ENCODE results near the gene AMBRA1.

- TF ChIP-seq POLR2AphosphoS5 (IDR thresholded peaks at IDR 0.05) = no peak
- TF ChIP-seq CTCF (IDR thresholded peaks at IDR 0.05; ENCODE audit: poor library complexity, severe bottlenecking) = no peak
- no peak for TF ChIP-seq MXI1 (conservative IDR thresholded peaks at IDR 0.05; ENCODE audit: poor library complexity, severe bottlenecking)
- TF ChIP-seq EP300 (conservative IDR thresholded peaks at IDR 0.05; ENCODE audit: poor library complexity, severe bottlenecking) = no peak
- TF ChIP-seq TAF1 (IDR thresholded peaks at IDR 0.05; ENCODE audit: low read depth) = no peak
- no peak for TF ChIP-seq REST (IDR thresholded peaks at IDR 0.05; ENCODE audit: borderline replicate concordance)
These were observed 227.6 kb downstream of the AMBRA1 start for GRCh38 chr11:46366260-46366659.

Data from neural cell (in vitro differentiated cells).